HepG2 (cell line): ENCODE measurements around the gene ZNF142. TPM values are rescaled to one million over a fixed set of nuclear protein-coding genes. Genes with fewer than 3 reads are reported as not detected.

Experiments
- AGO2 ChIP-seq: fragments of 200-400 bp; formaldehyde crosslinking; optimal IDR thresholded peaks from 2 replicates; pipeline ENCODE3; 2017; ENCODE audit warnings: mild to moderate bottlenecking, low read depth, low read length, moderate library complexity
- AKAP8 ChIP-seq: sonication (generic); formaldehyde crosslinking; IDR thresholded peaks from 2 replicates; pipeline ENCODE4 v1.5.1; 2020; ENCODE audit warnings: mild to moderate bottlenecking, missing genetic modification reagents
- CBFB ChIP-seq: sonication (generic); formaldehyde crosslinking; IDR thresholded peaks from 2 replicates; pipeline ENCODE4 v1.4.0; 2020; ENCODE audit warnings: missing genetic modification reagents
- CREM ChIP-seq, 2 experiments: sonication (generic) in 1 of 2; formaldehyde crosslinking in 1 of 2; IDR thresholded peaks; 2 replicates each; pipeline versions ENCODE4 v1.4.0 to v1.6.1; 2016 to 2020; ENCODE audit warnings: antibody characterized with exemption in 1 of 2, mild to moderate bottlenecking in 1 of 2, missing genetic modification reagents in 1 of 2
- ELF1 ChIP-seq: sonication (generic); formaldehyde crosslinking; IDR thresholded peaks from 2 replicates; pipeline ENCODE4 v1.4.0; 2020; ENCODE audit warnings: missing genetic modification reagents
- HBP1 ChIP-seq: IDR thresholded peaks from 2 replicates; pipeline ENCODE4 v1.6.1; 2016; ENCODE audit warnings: low read depth, control low read depth
- HOXA3 ChIP-seq: sonication (generic); formaldehyde crosslinking; IDR thresholded peaks from 2 replicates; pipeline ENCODE4 v1.5.0; 2020; ENCODE audit warnings: missing genetic modification reagents
- LBX2 ChIP-seq: sonication (generic); formaldehyde crosslinking; IDR thresholded peaks from 2 replicates; pipeline ENCODE4 v1.5.0; 2020; ENCODE audit warnings: missing genetic modification reagents, mild to moderate bottlenecking, borderline replicate concordance
- MIXL1 ChIP-seq: IDR thresholded peaks from 2 replicates; pipeline ENCODE4 v1.6.1; 2016
- POLR2A ChIP-seq, 2 experiments: IDR thresholded peaks; 2 replicates each; pipeline ENCODE4 v1.6.1; 2011; ENCODE audit warnings: low read depth in 2 of 2, low read length in 2 of 2, mild to moderate bottlenecking in 1 of 2, moderate library complexity in 1 of 2; ENCODE audit not compliant: insufficient read depth in 1 of 2
- RORA ChIP-seq: sonication (generic); formaldehyde crosslinking; IDR thresholded peaks from 2 replicates; pipeline ENCODE4 v1.5.0; 2020; ENCODE audit warnings: mild to moderate bottlenecking, missing genetic modification reagents, moderate library complexity
- SAFB2 ChIP-seq: sonication (generic); formaldehyde crosslinking; IDR thresholded peaks from 2 replicates; pipeline ENCODE4 v1.5.1; 2020; ENCODE audit warnings: missing genetic modification reagents, low read depth, mild to moderate bottlenecking, borderline replicate concordance
- SKIL ChIP-seq: sonication (generic); formaldehyde crosslinking; IDR thresholded peaks from 2 replicates; pipeline ENCODE4 v1.8.0; 2022; ENCODE audit warnings: missing genetic modification reagents, mild to moderate bottlenecking, moderate library complexity, borderline replicate concordance
- TARDBP ChIP-seq: sonication (generic); formaldehyde crosslinking; IDR thresholded peaks from 2 replicates; pipeline ENCODE4 v1.8.0; 2022; ENCODE audit warnings: mild to moderate bottlenecking, missing genetic modification reagents
- U2AF2 ChIP-seq: fragments of 200-400 bp; formaldehyde crosslinking; IDR thresholded peaks from 2 replicates; pipeline ENCODE4 v1.6.1; 2017; ENCODE audit warnings: low read depth, mild to moderate bottlenecking, low read length
- XRCC5 ChIP-seq: fragments of 200-400 bp; formaldehyde crosslinking; optimal IDR thresholded peaks from 2 replicates; pipeline ENCODE3; 2017; ENCODE audit warnings: mild to moderate bottlenecking, low read length
- YY1 ChIP-seq: IDR thresholded peaks from 2 replicates; pipeline ENCODE4 v1.6.1; 2011; ENCODE audit warnings: low read length, low read depth, moderate library complexity, mild to moderate bottlenecking; ENCODE audit not compliant: insufficient read depth, insufficient replicate concordance
- ZBTB21 ChIP-seq: sonication (generic); formaldehyde crosslinking; IDR thresholded peaks from 2 replicates; pipeline ENCODE4 v1.4.0; 2020; ENCODE audit warnings: missing genetic modification reagents
- ZBTB43 ChIP-seq: sonication (generic); formaldehyde crosslinking; conservative IDR thresholded peaks from 2 replicates; pipeline ENCODE4 v1.4.0; 2020; ENCODE audit warnings: missing genetic modification reagents
- ZBTB8A ChIP-seq: sonication (generic); formaldehyde crosslinking; IDR thresholded peaks from 2 replicates; pipeline ENCODE4 v1.4.0; 2020; ENCODE audit warnings: mild to moderate bottlenecking, low read depth, missing genetic modification reagents, borderline replicate concordance
- ZFP1 ChIP-seq: IDR thresholded peaks from 2 replicates; pipeline ENCODE4 v1.6.1; 2016
- ZFYVE20 ChIP-seq: sonication (generic); formaldehyde crosslinking; IDR thresholded peaks from 2 replicates; pipeline ENCODE4 v1.8.0; 2023; ENCODE audit warnings: low read depth, mild to moderate bottlenecking, moderate library complexity, missing genetic modification reagents, borderline replicate concordance
- ZNF24 ChIP-seq: fragments of 450-650 bp; IDR thresholded peaks from 2 replicates; pipeline ENCODE4 v1.6.1; 2017; ENCODE audit warnings: antibody characterized with exemption, mild to moderate bottlenecking
- ZNF75D ChIP-seq: sonication (generic); formaldehyde crosslinking; IDR thresholded peaks from 2 replicates; pipeline ENCODE4 v1.8.1; 2023; ENCODE audit warnings: missing genetic modification reagents, mild to moderate bottlenecking, borderline replicate concordance
- polyA plus RNA-seq, 8 experiments: library from polyadenylated mRNA; depleted of rRNA in 3 of 8; stranded (reverse) in 7 of 8; unstranded in 1 of 8; fragments of >200 nt; fragmentation: Illumina TruSeq in 4 of 8; extraction: Trizol in 4 of 8; gene quantifications; 2 replicates each; pipeline versions ENCODE4 v1.2.1 to v1.2.3, GENCODE V29; 2011 to 2016; ENCODE audit warnings: low read depth in 4 of 8, missing spikeins in 1 of 8, mixed read lengths in 1 of 8; ENCODE audit not compliant: insufficient read depth in 1 of 8
- total RNA-seq, 5 experiments: library from RNA; depleted of rRNA; stranded (reverse); fragments of >200 nt; fragmentation: Illumina TruSeq; extraction: Trizol; gene quantifications; 2 replicates each; pipeline ENCODE4 v1.2.3, GENCODE V29; 2016; ENCODE audit warnings: low read depth in 1 of 5

ZNF142 gene
- total and polyA plus RNA-seq, 2 of the 13 experiments (the other 11 are each of a cell fraction or from before 2014, with no cell fraction given) = 4.8 to 11.4 TPM

DNA sequence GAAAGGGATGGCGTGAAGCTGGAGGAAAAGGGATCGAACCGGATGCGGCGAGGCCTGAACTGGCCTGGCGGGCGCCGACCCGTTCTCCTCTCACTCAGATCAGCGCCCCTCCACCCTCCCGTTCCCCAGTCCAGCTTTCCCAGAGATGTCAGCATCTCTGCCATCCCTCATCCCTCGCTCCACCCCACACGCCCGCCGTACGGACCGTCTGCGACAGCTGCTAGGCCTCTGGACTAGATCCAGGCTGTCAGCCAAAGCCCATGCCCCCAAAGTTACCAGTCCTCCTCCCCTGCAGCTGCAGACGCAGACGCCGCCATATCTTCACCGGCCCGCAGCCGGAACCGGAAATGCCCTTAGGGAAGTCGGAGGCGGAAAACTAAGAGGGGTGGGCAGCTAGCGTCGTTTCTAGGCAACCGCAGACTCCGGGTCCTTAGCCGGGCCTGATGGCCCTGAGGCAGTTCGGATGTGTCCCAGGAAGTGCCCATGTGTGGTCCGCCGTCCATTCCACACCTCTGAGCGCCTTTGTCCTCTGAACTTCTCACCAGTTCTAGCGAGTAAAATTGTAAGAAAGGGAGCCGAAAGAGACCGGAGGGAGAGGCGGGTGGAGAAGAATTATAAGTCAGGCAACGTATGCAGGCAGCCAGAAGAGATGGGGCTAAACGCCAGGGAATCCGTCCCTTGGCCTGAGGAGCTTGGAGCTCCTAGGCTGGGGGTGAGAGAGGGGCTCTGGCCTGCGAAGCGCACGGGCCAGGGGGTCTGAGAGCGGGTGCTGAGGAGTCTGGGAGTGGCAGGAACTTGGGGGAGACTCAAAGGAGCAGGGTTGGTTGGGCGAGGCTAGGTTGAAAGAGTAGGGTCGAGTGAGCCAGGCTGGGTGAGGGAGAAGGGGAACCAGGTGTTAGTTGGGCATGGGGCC, 12.5 kb upstream of the ZNF142 start, which contains the start of the genes RNF25 and STK36 (continued):
- TF ChIP-seq SKIL (CRISPR knock-in tag) (no peak), YY1 (peak; percentile 95), AKAP8 (CRISPR knock-in tag) (peak; percentile 56; the same call in 1 of the 2 replicates), ELF1 (CRISPR knock-in tag) (peak; percentile 94), ZNF24 (no peak), ZFP1 (peak; percentile 48; the same call in 1 of the 2 replicates), ZNF75D (CRISPR knock-in tag) (peak; percentile 88; the same call in 1 of the 2 replicates), TARDBP (CRISPR knock-in tag) (peak; percentile 78; the same call in 1 of the 2 replicates), POLR2A (IDR thresholded peaks at IDR 0.05; ENCODE audit: insufficient read depth in 1 of 2, low read depth in 2 of 2, low read length in 2 of 2) (peak; percentile 85 to 94), SAFB2 (CRISPR knock-in tag) (peak; percentile 75; the same call in 1 of the 2 replicates), RORA (CRISPR knock-in tag) (no peak), ZBTB21 (CRISPR knock-in tag) (peak; percentile 16; the same call in 1 of the 2 replicates), ZFYVE20 (no peak), AGO2 (peak; percentile 73), ZBTB8A (no peak), CBFB (CRISPR knock-in tag) (peak; percentile 64; the same call in 1 of the 2 replicates), XRCC5 (peak; percentile 73), HBP1 (peak; percentile 57), U2AF2 (no peak), MIXL1 (CRISPR knock-in tag) (0 out of 2 replicates have a peak, but pooled peaks have one; percentile 39), CREM (IDR thresholded peaks at IDR 0.05) (peak; percentile 76), CREM (CRISPR knock-in tag; IDR thresholded peaks at IDR 0.05) (no peak), ZBTB43 (CRISPR knock-in tag) (0 out of 2 replicates have a peak, but pooled peaks have one; percentile 69), HOXA3 (peak; percentile 79; the same call in 1 of the 2 replicates), LBX2 (CRISPR knock-in tag) (peak; percentile 87; the same call in 1 of the 2 replicates)
